Stimulated activated naive CD8-positive, alpha-beta T cell treated with anti-CD3 and anti-CD28 coated beads, Interleukin-15, Interleukin-2, amounts not matched to agents 100 ng/mL and 50 ng/mL, for 24 hours (primary cell): ENCODE results near the gene CCDC137.
A peak's percentile ranks its signal among the peaks of the same experiment; 100 is the strongest.

Experiments used
- H3K27ac Mint-ChIP-seq: one replicate; pipeline ENCODE4 v1.8.0; 2021; ENCODE audit warnings: mild to moderate bottlenecking, mixed read lengths
- H3K27me3 Mint-ChIP-seq: one replicate; pipeline ENCODE4 v1.8.0; 2021; ENCODE audit warnings: mixed read lengths
- H3K36me3 Mint-ChIP-seq: one replicate; pipeline ENCODE4 v1.8.0; 2021; ENCODE audit warnings: low read depth, mixed read lengths
- H3K4me1 Mint-ChIP-seq: one replicate; pipeline ENCODE4 v1.8.0; 2021; ENCODE audit warnings: low read depth, mixed read lengths
- H3K4me3 Mint-ChIP-seq: one replicate; pipeline ENCODE4 v1.8.0; 2021; ENCODE audit warnings: mild to moderate bottlenecking, mixed read lengths
- H3K9me3 Mint-ChIP-seq: one replicate; pipeline ENCODE4 v1.8.0; 2021; ENCODE audit warnings: mixed read lengths

CCDC137 gene

DNA sequence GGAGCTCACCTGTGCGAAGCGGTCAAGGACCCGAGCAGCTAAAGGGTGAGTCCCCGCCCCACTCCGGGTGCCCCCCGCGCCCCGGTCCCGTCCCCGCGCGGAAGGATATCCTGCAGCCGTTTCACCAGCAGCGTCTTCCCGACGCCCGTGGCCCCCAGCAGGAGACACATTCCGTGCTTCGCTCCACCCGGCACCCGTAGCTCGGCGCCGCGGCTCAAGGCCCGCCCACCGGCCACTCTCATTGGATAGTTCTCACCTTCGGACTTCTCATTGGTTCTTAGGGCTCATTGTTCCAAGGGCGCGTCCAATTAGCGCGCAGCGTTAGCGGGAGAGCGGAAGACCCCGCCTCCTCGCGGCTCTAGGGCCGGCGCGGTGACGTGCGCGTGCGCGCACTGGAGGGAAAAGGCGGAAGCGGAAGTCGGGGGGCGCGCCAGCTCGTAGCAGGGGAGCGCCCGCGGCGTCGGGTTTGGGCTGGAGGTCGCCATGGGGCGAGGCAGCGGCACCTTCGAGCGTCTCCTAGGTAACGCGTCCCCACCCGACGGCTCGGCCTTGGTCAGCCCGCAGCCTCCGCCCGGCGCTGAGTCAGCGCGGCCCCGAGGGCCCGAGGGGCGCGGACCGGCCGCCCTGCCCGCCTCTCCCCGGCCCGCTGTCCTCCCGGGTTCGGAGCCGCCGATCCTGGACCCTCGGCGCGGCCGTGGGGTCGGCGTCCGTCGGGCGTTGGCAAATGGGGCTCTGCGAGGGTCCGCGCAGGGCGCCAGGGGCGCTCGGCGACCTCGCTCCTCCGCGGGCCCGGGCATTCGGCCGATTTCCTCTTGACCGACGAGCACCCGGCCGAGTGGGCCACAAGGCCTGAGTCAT lies 17.3 kb downstream of the CCDC137 start, which contains the start of the genes ARL16 and HGS:
Gene ARL16, minus strand, starts transcription at position 214 of the 858 bp plus-strand sequence. Its CDS starts 44 bp downstream, at position 170.
Gene HGS, plus strand, starts transcription at position 428 of the 858 bp plus-strand sequence. Its CDS starts 56 bp downstream, at position 484.
- H3K27me3 Mint-ChIP-seq: no peaks in the 10 kb centered on the region
- H3K36me3 Mint-ChIP-seq: peaks cover 36% of the 10 kb centered on the region
- H3K4me3 Mint-ChIP-seq: peak within 1 kb of the TSS; percentile 94
- H3K4me1 Mint-ChIP-seq: peaks cover 35% of the 10 kb centered on the region
- peak within 1 kb of the TSS; percentile 92 for H3K27ac Mint-ChIP-seq
- H3K9me3 Mint-ChIP-seq: no peaks in the 10 kb centered on the region

DNA sequence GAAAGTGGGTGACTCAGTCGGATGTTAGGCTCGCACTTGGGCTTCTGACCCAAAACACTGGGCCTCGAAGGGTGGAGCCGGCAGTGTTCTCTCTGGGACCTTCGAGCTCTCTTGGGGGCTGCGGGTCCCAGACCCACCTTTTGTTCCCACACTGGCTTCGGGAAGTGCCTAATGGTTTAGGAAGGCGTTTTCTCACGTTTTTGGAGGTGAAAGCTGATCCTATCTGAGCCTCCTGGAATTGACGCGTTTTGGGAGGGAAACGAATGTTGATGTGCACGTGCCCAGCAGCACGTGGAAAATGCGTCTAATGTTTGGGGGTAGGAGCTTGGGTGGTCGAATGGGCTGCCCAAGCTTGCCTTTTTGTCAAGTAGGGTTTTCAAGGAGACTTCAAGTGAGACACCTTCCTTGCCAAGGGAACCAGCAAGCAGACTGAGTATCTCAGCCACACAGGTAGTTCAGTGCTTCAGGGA lies 17.9 kb downstream of the CCDC137 start:
- Mint-ChIP-seq H3K4me1 (peaks cover 35% of the 10 kb centered on the region), H3K9me3 (no peaks in the 10 kb centered on the region), H3K36me3 (peaks cover 42% of the 10 kb centered on the region), H3K27me3 (no peaks in the 10 kb centered on the region), H3K4me3 (peak overlapping the region; percentile 94), H3K27ac (peak overlapping the region; percentile 88)

DNA sequence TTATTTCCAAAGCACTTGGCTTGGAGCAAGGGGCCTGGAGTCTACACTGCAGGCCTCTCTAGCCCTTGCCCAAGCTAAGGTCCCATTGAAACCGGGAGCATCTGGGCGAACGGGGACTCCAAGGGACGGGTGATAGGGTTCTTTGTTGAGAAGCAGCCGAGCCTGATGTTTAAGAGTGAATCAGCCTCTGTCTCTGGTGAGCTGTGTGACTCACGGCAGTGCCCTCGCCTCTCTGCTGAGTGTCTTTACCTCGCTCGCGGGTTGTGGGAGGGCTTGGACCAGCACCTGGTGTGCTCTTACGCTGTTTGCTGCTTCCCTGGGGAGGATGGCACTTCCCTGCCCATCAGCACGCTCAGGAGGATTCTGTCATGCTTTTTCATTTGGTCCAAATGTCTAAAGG lies 18.6 kb downstream of the CCDC137 start:
- H3K4me1 Mint-ChIP-seq: peaks cover 35% of the 10 kb centered on the region
- peaks cover 48% of the 10 kb centered on the region for H3K36me3 Mint-ChIP-seq
- no peaks in the 10 kb centered on the region for H3K9me3 Mint-ChIP-seq
- H3K27me3 Mint-ChIP-seq: no peaks in the 10 kb centered on the region
- H3K4me3 Mint-ChIP-seq: peak overlapping the region; percentile 94
- H3K27ac Mint-ChIP-seq: peak overlapping the region; percentile 88

DNA sequence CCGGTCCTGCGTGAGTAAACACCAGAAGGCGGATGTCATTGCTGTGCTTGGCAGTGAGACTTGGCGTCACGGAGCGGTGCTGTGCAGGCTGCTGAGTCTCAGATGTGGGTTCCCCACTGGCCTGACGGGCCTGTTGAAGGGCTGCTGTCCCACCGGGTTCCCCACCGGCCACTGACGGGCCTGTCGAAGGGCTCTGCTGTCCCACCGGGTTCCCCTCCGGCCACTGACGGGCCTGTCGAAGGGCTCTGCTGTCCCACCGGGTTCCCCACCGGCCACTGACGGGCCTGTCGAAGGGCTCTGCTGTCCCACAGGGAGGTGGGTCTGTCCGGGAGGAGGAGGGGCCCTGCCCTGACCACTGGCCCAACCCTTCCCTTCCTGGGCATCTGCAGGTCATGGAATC lies 20.1 kb downstream of the CCDC137 start:
- peak overlapping the region; percentile 26 for H3K27ac Mint-ChIP-seq
- H3K27me3 Mint-ChIP-seq: no peaks in the 10 kb centered on the region
- H3K36me3 Mint-ChIP-seq: peaks cover 51% of the 10 kb centered on the region
- H3K4me3 Mint-ChIP-seq: no peak overlapping the region
- H3K4me1 Mint-ChIP-seq: peaks cover 35% of the 10 kb centered on the region
- no peaks in the 10 kb centered on the region for H3K9me3 Mint-ChIP-seq

DNA sequence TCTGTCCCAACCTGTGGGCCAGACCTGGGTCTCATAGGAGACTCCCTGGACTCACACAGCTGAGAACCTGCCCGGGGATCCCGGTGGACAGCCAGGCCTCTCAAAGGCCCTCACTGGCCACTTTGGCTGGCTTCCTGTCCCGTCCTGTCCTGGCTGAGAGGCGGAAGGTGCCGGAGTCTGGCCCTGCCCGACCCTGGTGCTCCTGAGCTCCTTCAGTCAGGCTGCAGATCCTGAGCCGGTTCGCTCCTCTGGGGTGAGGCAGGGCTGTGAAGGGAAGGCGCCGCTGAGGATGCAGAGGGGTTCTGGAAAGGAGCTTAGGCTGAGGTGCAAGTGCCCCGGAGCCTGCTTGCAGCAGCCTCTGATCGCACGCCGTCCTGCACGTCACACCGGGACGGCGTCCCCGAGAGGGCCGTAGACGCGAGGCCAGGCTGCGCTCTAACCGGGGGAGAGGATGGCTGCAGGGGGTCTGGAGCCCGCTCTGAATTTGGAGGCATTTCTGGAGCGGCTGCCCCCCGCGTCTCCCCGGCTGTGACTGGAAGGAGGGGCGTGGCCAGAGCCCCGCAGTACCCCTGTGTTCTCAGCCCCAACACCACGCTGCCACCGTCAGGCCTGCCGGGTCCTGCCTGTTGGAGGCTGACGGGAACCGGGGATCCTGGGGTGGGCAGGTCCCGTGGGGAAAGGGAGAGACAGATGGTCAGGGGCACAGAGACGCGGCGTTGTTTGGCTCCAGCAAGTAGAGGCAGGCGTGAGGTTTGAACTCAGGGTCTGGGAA lies 21.4 kb downstream of the CCDC137 start:
- no peaks in the 10 kb centered on the region for H3K9me3 Mint-ChIP-seq

DNA sequence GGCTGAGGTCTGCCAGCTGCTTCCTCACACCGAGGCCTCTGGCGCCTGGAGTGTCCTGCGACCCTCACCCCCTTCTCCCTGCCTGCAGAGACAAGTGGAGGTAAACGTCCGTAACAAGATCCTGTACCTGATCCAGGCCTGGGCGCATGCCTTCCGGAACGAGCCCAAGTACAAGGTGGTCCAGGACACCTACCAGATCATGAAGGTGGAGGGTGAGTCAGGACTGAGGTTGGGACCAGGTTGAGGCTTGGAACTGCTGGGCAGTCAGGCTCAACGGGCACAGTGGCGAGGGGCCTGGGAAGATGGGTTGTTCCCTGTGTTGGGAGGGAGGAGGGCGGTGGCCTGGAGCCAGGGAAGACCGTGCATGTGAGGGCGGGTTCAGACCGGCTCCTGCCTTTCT lies 22.1 kb downstream of the CCDC137 start:
- Mint-ChIP-seq H3K36me3 (peaks cover 59% of the 10 kb centered on the region), H3K4me3 (no peak overlapping the region), H3K27ac (no peak overlapping the region), H3K9me3 (no peaks in the 10 kb centered on the region), H3K4me1 (peaks cover 24% of the 10 kb centered on the region), H3K27me3 (no peaks in the 10 kb centered on the region)

More for the DNA sequence above, 21.4 kb downstream of the CCDC137 start:
- no peaks in the 10 kb centered on the region for H3K27me3 Mint-ChIP-seq
- peak overlapping the region; percentile 26 for H3K27ac Mint-ChIP-seq
- H3K36me3 Mint-ChIP-seq: peaks cover 59% of the 10 kb centered on the region
- no peak overlapping the region for H3K4me3 Mint-ChIP-seq
- peaks cover 27% of the 10 kb centered on the region for H3K4me1 Mint-ChIP-seq

DNA sequence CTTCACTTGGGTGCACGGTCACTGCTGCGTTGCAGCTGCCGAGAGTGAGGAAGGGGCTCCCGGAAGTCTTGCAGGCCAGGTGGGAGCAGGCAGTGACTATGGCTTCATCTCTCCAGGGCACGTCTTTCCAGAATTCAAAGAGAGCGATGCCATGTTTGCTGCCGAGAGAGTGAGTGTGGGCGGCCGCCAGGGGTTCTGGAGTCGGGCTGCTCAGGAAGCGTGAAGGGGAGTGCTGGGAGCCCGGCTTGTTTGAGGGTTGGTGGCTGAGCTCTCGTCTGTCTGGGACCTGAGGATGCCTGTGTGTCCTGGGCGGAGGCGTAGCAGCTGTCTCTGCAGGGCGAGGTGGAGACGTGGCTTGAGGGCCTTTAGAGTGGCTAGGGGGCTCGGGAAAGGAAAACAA lies 23.5 kb downstream of the CCDC137 start:
- Mint-ChIP-seq H3K4me3 (no peak overlapping the region), H3K27me3 (no peaks in the 10 kb centered on the region), H3K36me3 (peaks cover 52% of the 10 kb centered on the region), H3K4me1 (peaks cover 13% of the 10 kb centered on the region), H3K27ac (no peak overlapping the region), H3K9me3 (no peaks in the 10 kb centered on the region)

DNA sequence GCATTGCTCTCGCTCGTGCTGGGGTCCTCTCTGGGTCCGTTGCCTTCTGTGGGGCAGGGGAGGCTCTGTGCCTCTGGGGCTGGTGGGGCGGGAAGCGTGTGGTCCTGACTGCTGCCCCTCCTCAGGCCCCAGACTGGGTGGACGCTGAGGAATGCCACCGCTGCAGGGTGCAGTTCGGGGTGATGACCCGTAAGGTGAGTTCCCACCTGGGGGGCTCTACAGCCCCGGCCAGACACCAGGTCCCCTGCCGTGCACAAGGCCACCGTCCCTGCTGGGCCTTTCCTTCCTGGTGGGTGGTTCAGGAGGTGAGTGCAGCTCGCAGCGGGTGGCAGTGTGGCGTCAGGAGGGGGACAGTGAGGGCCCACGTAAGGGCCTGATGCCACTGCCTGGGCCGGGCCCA lies 24.0 kb downstream of the CCDC137 start:
- Mint-ChIP-seq H3K36me3 (peaks cover 48% of the 10 kb centered on the region), H3K27ac (no peak overlapping the region), H3K9me3 (no peaks in the 10 kb centered on the region), H3K4me3 (no peak overlapping the region), H3K27me3 (no peaks in the 10 kb centered on the region), H3K4me1 (peaks cover 8% of the 10 kb centered on the region)

DNA sequence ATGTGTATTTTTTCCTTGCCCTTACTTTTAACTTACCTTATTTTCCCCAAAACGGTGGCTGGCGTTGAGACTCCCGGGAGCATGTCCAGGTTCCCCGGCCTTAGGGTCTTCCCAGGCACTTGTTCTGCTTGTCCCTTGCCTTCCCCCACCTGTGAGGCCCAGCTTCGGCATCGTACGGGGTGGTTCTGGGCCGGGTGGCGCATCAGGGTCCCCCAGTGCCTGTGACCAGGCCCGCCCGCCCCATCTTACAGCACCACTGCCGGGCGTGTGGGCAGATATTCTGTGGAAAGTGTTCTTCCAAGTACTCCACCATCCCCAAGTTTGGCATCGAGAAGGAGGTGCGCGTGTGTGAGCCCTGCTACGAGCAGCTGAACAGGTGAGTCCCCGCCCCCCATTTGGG lies 24.7 kb downstream of the CCDC137 start:
- Mint-ChIP-seq H3K36me3 (peaks cover 43% of the 10 kb centered on the region), H3K27me3 (no peaks in the 10 kb centered on the region)

DNA sequence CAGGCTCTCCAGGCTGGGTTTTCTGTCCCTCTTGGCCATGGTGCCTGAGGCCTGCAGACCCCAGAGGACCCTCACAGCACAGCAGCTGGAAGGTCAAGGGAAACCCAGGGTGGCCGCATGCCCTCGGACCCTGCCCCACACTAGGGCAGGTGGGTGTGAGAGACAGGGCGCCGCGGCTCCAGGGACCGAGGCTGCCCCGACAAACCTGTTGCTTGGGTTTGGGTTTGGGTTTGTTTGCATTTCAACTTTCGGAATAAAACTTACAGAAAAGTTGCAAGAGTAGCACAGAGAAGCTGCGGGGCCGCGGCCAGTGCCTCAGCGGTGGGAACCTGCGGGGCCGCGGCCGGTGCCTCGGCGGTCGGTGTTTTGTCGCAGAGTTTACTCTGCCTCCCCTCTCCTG lies 25.1 kb downstream of the CCDC137 start:
- peaks cover 40% of the 10 kb centered on the region for H3K36me3 Mint-ChIP-seq
- no peak overlapping the region for H3K4me3 Mint-ChIP-seq
- no peak overlapping the region for H3K27ac Mint-ChIP-seq

More for the DNA sequence above, 24.7 kb downstream of the CCDC137 start:
- H3K4me1 Mint-ChIP-seq: peaks cover 5% of the 10 kb centered on the region
- H3K27ac Mint-ChIP-seq: no peak overlapping the region
- no peaks in the 10 kb centered on the region for H3K9me3 Mint-ChIP-seq
- H3K4me3 Mint-ChIP-seq: no peak overlapping the region

DNA sequence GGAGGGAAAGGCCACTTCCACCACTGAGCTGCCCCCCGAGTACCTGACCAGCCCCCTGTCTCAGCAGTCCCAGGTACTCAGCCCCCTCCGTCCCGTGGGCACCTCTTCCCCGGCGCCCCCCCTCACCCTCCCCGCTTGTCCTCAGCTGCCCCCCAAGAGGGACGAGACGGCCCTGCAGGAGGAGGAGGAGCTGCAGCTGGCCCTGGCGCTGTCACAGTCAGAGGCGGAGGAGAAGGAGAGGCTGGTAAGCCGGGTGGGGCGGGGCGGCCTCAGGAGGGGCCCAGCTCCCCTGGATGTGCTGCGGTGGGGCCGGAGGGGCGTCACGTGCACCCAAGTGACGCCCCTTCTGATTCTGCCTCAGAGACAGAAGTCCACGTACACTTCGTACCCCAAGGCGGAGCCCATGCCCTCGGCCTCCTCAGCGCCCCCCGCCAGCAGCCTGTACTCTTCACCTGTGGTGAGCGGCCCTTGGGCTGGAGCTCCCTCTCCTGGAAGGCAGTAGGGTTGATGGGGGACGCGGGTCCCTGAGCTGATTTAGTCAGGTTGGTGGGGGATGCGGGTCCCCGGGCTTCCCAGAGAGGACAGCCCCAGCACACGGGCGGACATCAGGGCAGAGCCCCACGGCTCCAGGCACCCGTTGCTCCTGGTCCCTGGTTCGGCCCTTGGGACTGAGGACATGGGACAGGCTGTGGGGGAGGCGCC lies 27.1 kb downstream of the CCDC137 start:
- H3K27ac Mint-ChIP-seq: no peak overlapping the region
- H3K27me3 Mint-ChIP-seq: no peaks in the 10 kb centered on the region
- H3K4me3 Mint-ChIP-seq: no peak overlapping the region
- peaks cover 50% of the 10 kb centered on the region for H3K36me3 Mint-ChIP-seq
- H3K9me3 Mint-ChIP-seq: no peaks in the 10 kb centered on the region
- no peaks in the 10 kb centered on the region for H3K4me1 Mint-ChIP-seq

More for the DNA sequence above, 25.1 kb downstream of the CCDC137 start:
- Mint-ChIP-seq H3K9me3 (no peaks in the 10 kb centered on the region), H3K27me3 (no peaks in the 10 kb centered on the region), H3K4me1 (peaks cover 5% of the 10 kb centered on the region)

DNA sequence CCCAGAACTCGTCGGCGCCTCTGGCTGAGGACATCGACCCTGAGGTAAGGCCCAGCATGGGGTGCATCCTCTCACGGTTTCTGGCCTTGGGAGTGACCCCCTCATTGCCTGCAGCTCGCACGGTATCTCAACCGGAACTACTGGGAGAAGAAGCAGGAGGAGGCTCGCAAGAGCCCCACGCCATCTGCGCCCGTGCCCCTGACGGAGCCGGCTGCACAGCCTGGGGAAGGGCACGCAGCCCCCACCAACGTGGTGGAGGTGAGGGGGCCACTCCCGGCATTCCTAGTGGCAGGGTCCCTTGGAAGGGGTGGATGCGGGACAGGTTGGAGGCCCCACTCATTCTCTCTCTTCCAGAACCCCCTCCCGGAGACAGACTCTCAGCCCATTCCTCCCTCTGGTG lies 28.3 kb downstream of the CCDC137 start:
- H3K4me3 Mint-ChIP-seq: no peak overlapping the region
- H3K9me3 Mint-ChIP-seq: no peaks in the 10 kb centered on the region
- H3K4me1 Mint-ChIP-seq: no peaks in the 10 kb centered on the region
- H3K27ac Mint-ChIP-seq: no peak overlapping the region
- H3K27me3 Mint-ChIP-seq: no peaks in the 10 kb centered on the region
- H3K36me3 Mint-ChIP-seq: peaks cover 47% of the 10 kb centered on the region

DNA sequence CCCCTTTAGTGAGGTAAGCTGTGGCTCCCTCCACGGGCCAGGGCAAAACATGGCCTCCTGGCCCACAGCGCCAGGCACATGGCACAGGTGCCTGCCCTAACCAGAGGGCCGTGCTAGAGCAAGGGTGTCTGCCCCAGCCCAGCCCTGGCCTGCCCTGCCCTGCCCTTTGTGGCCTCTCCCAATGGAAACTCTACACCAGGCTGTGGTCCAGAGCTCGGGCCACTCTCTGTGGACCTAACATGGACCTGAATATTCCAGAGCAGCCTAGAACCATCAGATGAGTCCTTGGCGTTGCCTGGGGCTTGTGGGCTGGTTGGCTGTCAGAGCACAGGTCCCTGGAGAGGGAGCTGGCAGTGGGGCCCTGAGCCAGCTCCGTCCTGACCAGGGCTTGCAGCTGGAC lies 28.7 kb downstream of the CCDC137 start:
- no peak overlapping the region for H3K27ac Mint-ChIP-seq
- no peak overlapping the region for H3K4me3 Mint-ChIP-seq
- H3K36me3 Mint-ChIP-seq: peaks cover 43% of the 10 kb centered on the region
- H3K27me3 Mint-ChIP-seq: no peaks in the 10 kb centered on the region
- no peaks in the 10 kb centered on the region for H3K9me3 Mint-ChIP-seq
- H3K4me1 Mint-ChIP-seq: no peaks in the 10 kb centered on the region

DNA sequence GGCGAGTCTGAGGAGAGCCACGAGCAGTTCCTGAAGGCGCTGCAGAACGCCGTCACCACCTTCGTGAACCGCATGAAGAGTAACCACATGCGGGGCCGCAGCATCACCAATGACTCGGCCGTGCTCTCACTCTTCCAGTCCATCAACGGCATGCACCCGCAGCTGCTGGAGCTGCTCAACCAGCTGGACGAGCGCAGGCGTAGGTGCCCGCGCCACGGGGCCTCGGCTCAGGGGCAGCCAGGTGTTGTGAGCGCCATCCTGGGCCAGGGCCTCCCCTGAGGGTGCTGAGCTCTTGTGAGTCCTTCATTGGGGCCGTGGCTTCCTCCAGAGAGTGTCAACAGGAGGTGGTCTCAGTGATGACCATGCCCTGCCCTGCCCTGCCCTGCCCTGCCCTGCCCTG lies 29.3 kb downstream of the CCDC137 start:
- peaks cover 2% of the 10 kb centered on the region for H3K4me1 Mint-ChIP-seq
- H3K36me3 Mint-ChIP-seq: peaks cover 45% of the 10 kb centered on the region
- no peaks in the 10 kb centered on the region for H3K9me3 Mint-ChIP-seq
- H3K27ac Mint-ChIP-seq: no peak overlapping the region
- H3K27me3 Mint-ChIP-seq: no peaks in the 10 kb centered on the region
- no peak overlapping the region for H3K4me3 Mint-ChIP-seq
